SU-DHL-6 (cell line): Measurements from ENCODE around the gene SNX17.
A peak's percentile ranks its signal among the peaks of the same experiment; 100 is the strongest.

ENCODE experiments used
- H2AFZ ChIP-seq: fragments of 200-600 bp; sonication (generic); 2 replicates; pipeline ENCODE4 v1.6.1; 2014; ENCODE audit warnings: low read depth, mild to moderate bottlenecking, moderate library complexity, mixed read lengths, antibody characterized with exemption, low read length; ENCODE audit not compliant: severe bottlenecking
- H3F3A ChIP-seq: fragments of 200-600 bp; shearing (Covaris generic); 2 replicates; pipeline ENCODE4 v1.6.0; 2016; ENCODE audit warnings: antibody characterized with exemption, mild to moderate bottlenecking; ENCODE audit not compliant: insufficient read depth
- H3K27ac ChIP-seq: fragments of 200-600 bp; sonication (generic); 2 replicates; pipeline ENCODE4 v1.5.1; 2016; ENCODE audit warnings: low read depth, mild to moderate bottlenecking, low read length, moderate library complexity, mixed read lengths
- H3K27me3 ChIP-seq: fragments of 200-600 bp; sonication (generic), shearing (Covaris generic); 2 replicates; pipeline ENCODE4 v1.6.0; 2014; ENCODE audit warnings: mild to moderate bottlenecking, low read length
- H3K36me3 ChIP-seq: fragments of 200-600 bp; sonication (generic); 2 replicates; pipeline ENCODE4 v1.6.1; 2014; ENCODE audit warnings: mild to moderate bottlenecking, low read length, mixed read lengths
- H3K4me2 ChIP-seq: fragments of 300-600, 200-600 bp; shearing (Covaris generic), sonication (generic); 2 replicates; pipeline ENCODE4 v1.6.0; 2014; ENCODE audit warnings: low read length, low read depth, mild to moderate bottlenecking; ENCODE audit not compliant: poor library complexity, severe bottlenecking
- H3K4me3 ChIP-seq: fragments of 200-600 bp; sonication (generic); 2 replicates; pipeline ENCODE4 v1.5.1; 2014; ENCODE audit warnings: antibody characterized with exemption, low read length, mild to moderate bottlenecking, mixed read lengths; ENCODE audit not compliant: insufficient read depth, poor library complexity, severe bottlenecking
- H3K79me2 ChIP-seq: fragments of 200-600 bp; sonication (generic); 2 replicates; pipeline ENCODE4 v1.6.1; 2014; ENCODE audit warnings: mild to moderate bottlenecking, low read length, moderate library complexity; ENCODE audit not compliant: insufficient read depth
- H3K9ac ChIP-seq: fragments of 200-600 bp; sonication (generic); 2 replicates; pipeline ENCODE4 v1.7.0; 2014; ENCODE audit warnings: mild to moderate bottlenecking, low read length
- H3K9me2 ChIP-seq: fragments of 200-600 bp; sonication (generic); replicated peaks from 2 replicates; pipeline ENCODE4 v1.6.1; 2014; ENCODE audit warnings: low read length; ENCODE audit not compliant: insufficient read depth
- H3K9me3 ChIP-seq: fragments of 200-600 bp; sonication (generic); 2 replicates; pipeline ENCODE4 v1.6.1; 2014; ENCODE audit warnings: low read length, mixed read lengths; ENCODE audit not compliant: insufficient read depth
- H4K20me1 ChIP-seq: fragments of 200-600 bp; sonication (generic); 2 replicates; pipeline ENCODE4 v1.6.1; 2014; ENCODE audit warnings: low read depth, mild to moderate bottlenecking, antibody characterized with exemption, low read length, moderate library complexity, mixed read lengths
- CTCF ChIP-seq: fragments of 200-600 bp; sonication (generic); IDR thresholded peaks from one replicate; pipeline ENCODE4 v1.5.1; 2017; ENCODE audit warnings: antibody characterized with exemption, mild to moderate bottlenecking, low read length, moderate library complexity; ENCODE audit not compliant: insufficient read depth, poor library complexity, severe bottlenecking
- EZH2phosphoT487 ChIP-seq: fragments of 200-600 bp; sonication (generic), shearing (Covaris generic); conservative IDR thresholded peaks from 2 replicates; pipeline ENCODE4 v1.6.1; 2018; ENCODE audit warnings: mild to moderate bottlenecking, antibody characterized with exemption, low read length, moderate library complexity, mixed read lengths

SNX17 gene

GRCh38 chr2:27353762-27354596 lies 16.4 kb upstream of the SNX17 start:
- Histone ChIP-seq H3K27ac (no peak overlapping the region), H3K4me2 (no peak overlapping the region)
- TF ChIP-seq CTCF = no peak

GRCh38 chr2:27354597-27354927 lies 15.9 kb upstream of the SNX17 start:
- Histone ChIP-seq H3K27ac (no peak overlapping the region), H3K4me3 (no peak overlapping the region), H3K4me2 (peak overlapping the region; percentile 70), H3F3A (no peaks in the 10 kb centered on the region), H3K79me2 (peaks cover 88% of the 10 kb centered on the region), H2AFZ (no peak overlapping the region), H3K9me2 (no peaks in the 10 kb centered on the region), H4K20me1 (no peaks in the 10 kb centered on the region), H3K36me3 (no peaks in the 10 kb centered on the region; the same call in 1 of the 2 replicates), H3K9ac (no peak overlapping the region), H3K9me3 (no peaks in the 10 kb centered on the region), H3K27me3 (no peaks in the 10 kb centered on the region)
- TF ChIP-seq CTCF (no peak), EZH2phosphoT487 (no peak)

More at GRCh38 chr2:27353762-27354596, 16.4 kb upstream of the SNX17 start:
- no peaks in the 10 kb centered on the region; the same call in 1 of the 2 replicates for H3K36me3 ChIP-seq
- H4K20me1 ChIP-seq = no peaks in the 10 kb centered on the region
- no peaks in the 10 kb centered on the region for H3K9me3 ChIP-seq
- no peaks in the 10 kb centered on the region for H3F3A ChIP-seq
- H3K27me3 ChIP-seq = no peaks in the 10 kb centered on the region
- no peak overlapping the region for H3K9ac ChIP-seq
- H3K79me2 ChIP-seq = peaks cover 92% of the 10 kb centered on the region
- no peaks in the 10 kb centered on the region for H3K9me2 ChIP-seq
- H3K4me3 ChIP-seq = no peak overlapping the region
- H2AFZ ChIP-seq = no peak overlapping the region

GRCh38 chr2:27356056-27356381 lies 14.4 kb upstream of the SNX17 start:
- Histone ChIP-seq H4K20me1 (no peaks in the 10 kb centered on the region), H3K9me3 (no peaks in the 10 kb centered on the region), H3K79me2 (peaks cover 73% of the 10 kb centered on the region), H2AFZ (peak overlapping the region; percentile 78), H3K9ac (peak overlapping the region; percentile 98), H3K4me2 (peak overlapping the region; percentile 70), H3K4me3 (peak overlapping the region; percentile 87), H3K27me3 (no peaks in the 10 kb centered on the region), H3K9me2 (no peaks in the 10 kb centered on the region), H3F3A (no peaks in the 10 kb centered on the region), H3K36me3 (no peaks in the 10 kb centered on the region), H3K27ac (peak overlapping the region; percentile 80)
- TF ChIP-seq CTCF (no peak), EZH2phosphoT487 (no peak)
